ENCODE results near the gene CACNB4. TPM values are rescaled to one million over a fixed set of nuclear protein-coding genes. Genes with fewer than 3 reads are reported as not detected.

CACNB4 gene
- total RNA-seq, 2 donors from 2014 or later = 5.6 to 13.8 TPM

DNA sequence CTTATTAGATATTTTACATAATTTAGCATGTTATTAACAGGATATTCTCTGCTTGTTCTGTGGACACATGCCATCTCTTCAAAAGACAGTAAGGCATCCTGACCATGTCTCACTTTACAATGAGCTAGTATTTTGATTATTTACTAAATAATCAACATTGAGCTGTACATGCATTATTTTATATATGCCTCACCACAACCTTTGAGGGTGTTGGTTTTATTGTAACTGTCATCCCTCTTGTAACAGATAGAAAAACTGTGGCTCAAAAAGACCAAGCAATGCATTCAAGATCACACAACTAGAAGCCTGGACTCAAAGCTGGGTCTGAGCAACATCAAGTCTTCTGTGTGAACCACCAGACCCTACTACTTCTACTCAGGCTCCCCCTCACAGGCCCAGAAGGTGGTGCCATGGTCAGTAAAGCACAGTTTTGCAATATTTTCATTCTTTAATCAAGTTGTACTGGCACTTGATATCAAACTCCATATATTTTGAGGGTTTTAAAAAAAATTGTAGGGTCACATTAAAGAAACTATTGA is 165.5 kb downstream of the CACNB4 start:
- Histone ChIP-seq H3K27me3 (replicated peaks; ENCODE audit: insufficient read depth) (no peaks in the 10 kb centered on the region), H3K4me3 (no peak overlapping the region), H3K27ac (no peak overlapping the region), H3K36me3 (no peaks in the 10 kb centered on the region), H3K4me1 (ENCODE audit: control insufficient read depth in 1 of 2, low read depth in 2 of 2) (peaks cover 0 to 8% of the 10 kb centered on the region in 2 donors), H3K9me3 (no peaks in the 10 kb centered on the region)
- no peak for DNase-seq (ENCODE audit: low spot score)
- TF ChIP-seq, protein P1, sequence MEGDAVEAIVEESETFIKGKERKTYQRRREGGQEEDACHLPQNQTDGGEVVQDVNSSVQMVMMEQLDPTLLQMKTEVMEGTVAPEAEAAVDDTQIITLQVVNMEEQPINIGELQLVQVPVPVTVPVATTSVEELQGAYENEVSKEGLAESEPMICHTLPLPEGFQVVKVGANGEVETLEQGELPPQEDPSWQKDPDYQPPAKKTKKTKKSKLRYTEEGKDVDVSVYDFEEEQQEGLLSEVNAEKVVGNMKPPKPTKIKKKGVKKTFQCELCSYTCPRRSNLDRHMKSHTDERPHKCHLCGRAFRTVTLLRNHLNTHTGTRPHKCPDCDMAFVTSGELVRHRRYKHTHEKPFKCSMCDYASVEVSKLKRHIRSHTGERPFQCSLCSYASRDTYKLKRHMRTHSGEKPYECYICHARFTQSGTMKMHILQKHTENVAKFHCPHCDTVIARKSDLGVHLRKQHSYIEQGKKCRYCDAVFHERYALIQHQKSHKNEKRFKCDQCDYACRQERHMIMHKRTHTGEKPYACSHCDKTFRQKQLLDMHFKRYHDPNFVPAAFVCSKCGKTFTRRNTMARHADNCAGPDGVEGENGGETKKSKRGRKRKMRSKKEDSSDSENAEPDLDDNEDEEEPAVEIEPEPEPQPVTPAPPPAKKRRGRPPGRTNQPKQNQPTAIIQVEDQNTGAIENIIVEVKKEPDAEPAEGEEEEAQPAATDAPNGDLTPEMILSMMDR (IDR thresholded peaks at IDR 0.05) = no peak
- ATAC-seq (ENCODE audit: insufficient number of reproducible peaks, low FRiP score, low read depth) = no peak

DNA sequence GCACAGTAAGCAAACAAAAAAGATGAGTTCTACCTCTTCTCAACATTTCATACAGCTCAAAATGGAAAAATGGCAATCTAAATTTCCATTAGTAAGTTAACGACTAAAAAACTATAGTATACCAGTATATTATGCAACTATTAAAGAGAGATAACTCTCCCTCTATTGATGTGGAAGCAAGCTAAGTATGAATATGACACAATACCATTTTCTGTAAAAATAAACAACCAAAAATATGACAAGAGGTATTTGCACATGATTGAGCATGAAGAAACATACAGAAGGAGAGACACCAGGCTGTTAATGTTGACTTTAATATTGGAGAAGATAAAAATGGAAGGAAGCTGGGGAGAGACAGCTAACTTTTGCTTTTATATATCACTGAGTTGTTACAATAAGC is 167.1 kb downstream of the CACNB4 start:
- Histone ChIP-seq H3K4me3 (no peak overlapping the region), H3K36me3 (no peaks in the 10 kb centered on the region), H3K9me3 (no peaks in the 10 kb centered on the region), H3K4me1 (ENCODE audit: control insufficient read depth in 1 of 2, low read depth in 2 of 2) (peaks cover 0 to 8% of the 10 kb centered on the region in 2 donors), H3K27ac (no peak overlapping the region), H3K27me3 (replicated peaks; ENCODE audit: insufficient read depth) (no peaks in the 10 kb centered on the region)
- TF ChIP-seq, protein P1 (IDR thresholded peaks at IDR 0.05) = no peak
- ATAC-seq (ENCODE audit: insufficient number of reproducible peaks, low FRiP score, low read depth) (no peak), DNase-seq (ENCODE audit: low spot score) (no peak)

DNA sequence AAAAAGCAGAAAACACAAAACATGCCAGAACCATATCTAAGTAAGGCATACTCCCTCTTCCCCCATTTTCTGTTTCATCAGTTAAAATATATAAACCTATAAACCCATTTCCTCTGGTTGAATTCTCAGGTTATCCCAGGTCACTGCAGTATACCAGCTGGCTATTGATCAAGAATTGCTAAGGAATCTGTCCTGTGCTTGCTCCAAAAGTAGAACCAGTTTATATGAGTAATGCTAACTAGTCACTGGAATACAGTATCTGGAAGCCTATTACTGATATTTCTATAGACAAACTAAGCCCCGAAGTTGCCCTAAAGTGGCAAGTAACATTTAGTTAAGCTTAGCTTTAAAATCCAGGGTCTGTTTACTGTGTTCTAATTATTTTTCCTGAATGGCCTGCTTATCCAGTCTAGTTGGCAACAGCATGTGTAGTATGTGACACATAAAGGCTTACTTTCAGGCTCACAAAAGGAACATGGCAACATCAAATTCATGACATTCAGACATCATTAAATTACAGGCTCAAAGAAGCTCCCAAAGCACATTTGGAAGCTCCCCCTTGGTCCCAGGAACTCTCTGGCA is 167.7 kb downstream of the CACNB4 start:
- H3K9me3 ChIP-seq = no peaks in the 10 kb centered on the region
- TF ChIP-seq, protein P1 (IDR thresholded peaks at IDR 0.05) = no peak

DNA sequence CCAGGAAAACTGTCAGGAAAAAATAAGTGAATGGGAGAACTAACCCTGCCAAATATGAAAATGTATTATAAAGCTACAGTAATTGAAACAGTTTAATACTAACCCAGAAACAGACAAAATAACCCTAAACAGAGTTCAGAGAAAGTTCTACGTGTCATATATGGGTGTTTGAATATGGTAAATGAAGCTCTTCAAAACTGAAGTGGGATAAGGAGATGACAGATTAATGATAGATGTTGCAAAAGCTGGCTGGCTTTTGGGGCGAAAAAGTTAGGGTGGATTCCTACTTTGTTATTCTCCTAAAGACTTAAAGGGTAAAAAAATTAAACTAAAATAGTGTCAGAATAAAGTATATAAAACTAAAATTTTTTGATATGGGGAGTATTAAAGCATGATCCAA is 168.8 kb downstream of the CACNB4 start:
- no peak overlapping the region for H3K4me3 ChIP-seq
- no peaks in the 10 kb centered on the region for H3K36me3 ChIP-seq
- H3K27me3 ChIP-seq (replicated peaks; ENCODE audit: insufficient read depth) = no peaks in the 10 kb centered on the region
- H3K4me1 ChIP-seq (ENCODE audit: control insufficient read depth in 1 of 2, low read depth in 2 of 2) = peaks cover 0 to 8% of the 10 kb centered on the region in 2 donors
- no peaks in the 10 kb centered on the region for H3K9me3 ChIP-seq
- H3K27ac ChIP-seq = no peak overlapping the region
- ATAC-seq (ENCODE audit: insufficient number of reproducible peaks, low FRiP score, low read depth) (no peak), DNase-seq (ENCODE audit: low spot score) (no peak)
- TF ChIP-seq, protein P1 (IDR thresholded peaks at IDR 0.05) = no peak

More for the DNA sequence above, 167.7 kb downstream of the CACNB4 start:
- no peak overlapping the region for H3K27ac ChIP-seq
- peaks cover 0 to 8% of the 10 kb centered on the region in 2 donors for H3K4me1 ChIP-seq (ENCODE audit: control insufficient read depth in 1 of 2, low read depth in 2 of 2)
- DNase-seq (ENCODE audit: low spot score) (no peak), ATAC-seq (ENCODE audit: insufficient number of reproducible peaks, low FRiP score, low read depth) (no peak)
- H3K36me3 ChIP-seq = no peaks in the 10 kb centered on the region
- no peaks in the 10 kb centered on the region for H3K27me3 ChIP-seq (replicated peaks; ENCODE audit: insufficient read depth)
- no peak overlapping the region for H3K4me3 ChIP-seq

DNA sequence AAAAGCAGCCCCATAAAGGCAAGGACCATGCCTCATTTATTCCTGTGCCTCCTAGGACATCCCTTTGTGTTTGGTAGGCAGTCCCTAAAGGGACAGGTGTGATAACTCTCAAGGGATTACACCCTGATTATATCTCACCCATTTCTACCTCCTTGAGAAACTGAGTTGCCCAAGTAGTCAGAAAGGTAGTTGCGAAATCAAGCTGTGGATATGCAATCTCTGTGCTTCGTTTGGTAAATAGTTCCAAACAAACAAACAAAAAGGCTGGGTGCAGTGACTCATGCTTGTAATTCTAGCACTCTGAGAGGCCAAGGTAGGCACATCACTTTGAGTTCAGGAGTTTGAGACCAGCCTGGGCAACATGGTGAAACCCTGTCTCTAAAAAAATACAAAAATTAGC is 170.5 kb downstream of the CACNB4 start:
- H3K4me1 ChIP-seq (ENCODE audit: control insufficient read depth in 1 of 2, low read depth in 2 of 2) = peaks cover 4 to 14% of the 10 kb centered on the region in 2 donors

More for the DNA sequence above, 170.5 kb downstream of the CACNB4 start:
- ATAC-seq (ENCODE audit: insufficient number of reproducible peaks, low FRiP score, low read depth) (peak; percentile 39), DNase-seq (ENCODE audit: low spot score) (no peak)
- TF ChIP-seq, protein P1 (IDR thresholded peaks at IDR 0.05) = no peak
- no peaks in the 10 kb centered on the region for H3K9me3 ChIP-seq
- H3K27me3 ChIP-seq (replicated peaks; ENCODE audit: insufficient read depth) = no peaks in the 10 kb centered on the region
- no peaks in the 10 kb centered on the region for H3K36me3 ChIP-seq
- H3K4me3 ChIP-seq = no peak overlapping the region
- no peak overlapping the region for H3K27ac ChIP-seq
